ENCODE data around the gene CASZ1. TPM values are rescaled to one million over a fixed set of nuclear protein-coding genes. Genes with fewer than 3 reads are reported as not detected.

Gene CASZ1
- total RNA-seq, 1 donor from 2014 or later: 63.6 TPM

DNA sequence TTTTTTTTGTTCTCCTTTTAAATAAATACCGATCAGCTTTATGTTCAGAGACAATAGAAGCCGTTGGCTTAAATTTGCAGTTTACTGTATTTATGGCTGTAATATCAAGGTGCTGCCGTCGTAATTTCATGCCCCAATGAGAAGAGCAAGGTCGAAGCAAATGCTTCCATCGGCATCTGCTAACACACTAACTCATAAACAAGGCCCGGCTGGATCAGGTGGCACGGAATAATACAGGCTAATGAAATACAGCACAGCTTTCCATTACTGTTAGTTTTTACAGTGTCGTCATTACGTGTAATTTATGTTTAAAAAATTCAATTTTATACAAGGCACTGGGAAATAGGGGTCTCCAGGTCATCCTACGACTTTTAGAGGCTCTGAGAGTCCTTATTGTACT lies 202.7 kb downstream of the CASZ1 start:
- ATAC-seq: no peak
- Histone ChIP-seq H3K36me3 (no peaks in the 10 kb centered on the region), H3K27ac (no peak overlapping the region), H3K4me1 (peaks cover 20% of the 10 kb centered on the region), H3K4me3 (no peak overlapping the region), H3K9me3 (no peaks in the 10 kb centered on the region), H3K27me3 (no peaks in the 10 kb centered on the region)
- DNase-seq: no peak
- intact Hi-C loops (cut with DNase I): no loop called here
- no peak for TF ChIP-seq CTCF (IDR thresholded peaks at IDR 0.05)

DNA sequence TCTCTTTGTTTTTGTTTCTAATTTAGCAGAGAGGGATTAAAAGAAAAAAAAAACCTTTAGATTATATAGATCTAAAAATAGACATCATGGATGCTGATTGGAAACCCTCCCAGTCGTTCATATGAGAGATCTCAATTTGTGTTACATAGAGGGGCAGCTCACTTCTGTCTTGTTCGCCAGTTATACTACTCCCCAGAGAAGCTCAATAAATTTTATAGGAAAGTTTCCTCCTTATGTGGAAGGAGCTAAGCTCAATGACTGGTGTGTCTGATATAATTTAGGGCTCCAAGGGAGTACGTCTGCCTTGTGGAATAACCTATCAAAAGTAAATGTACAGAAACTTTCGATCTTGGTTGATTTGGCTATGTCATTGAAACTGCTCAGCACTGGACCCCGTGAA lies 204.1 kb downstream of the CASZ1 start:
- no peak for DNase-seq
- Histone ChIP-seq H3K27me3 (no peaks in the 10 kb centered on the region), H3K4me1 (peaks cover 15% of the 10 kb centered on the region), H3K27ac (no peak overlapping the region), H3K4me3 (no peak overlapping the region), H3K9me3 (no peaks in the 10 kb centered on the region), H3K36me3 (no peaks in the 10 kb centered on the region)
- intact Hi-C loops (cut with DNase I): no loop called here
- ATAC-seq: no peak
- no peak for TF ChIP-seq CTCF (IDR thresholded peaks at IDR 0.05)

GRCh38 chr1:10591010-10591409 lies 205.4 kb downstream of the CASZ1 start:
- ATAC-seq (no peak), DNase-seq (no peak)
- TF ChIP-seq CTCF (IDR thresholded peaks at IDR 0.05): no peak
- H3K9me3 ChIP-seq: no peaks in the 10 kb centered on the region
- no peaks in the 10 kb centered on the region for H3K27me3 ChIP-seq
- no peaks in the 10 kb centered on the region for H3K36me3 ChIP-seq
- peaks cover 12% of the 10 kb centered on the region for H3K4me1 ChIP-seq
- intact Hi-C loops (cut with DNase I): no loop called here
- no peak overlapping the region for H3K27ac ChIP-seq
- no peak overlapping the region for H3K4me3 ChIP-seq

DNA sequence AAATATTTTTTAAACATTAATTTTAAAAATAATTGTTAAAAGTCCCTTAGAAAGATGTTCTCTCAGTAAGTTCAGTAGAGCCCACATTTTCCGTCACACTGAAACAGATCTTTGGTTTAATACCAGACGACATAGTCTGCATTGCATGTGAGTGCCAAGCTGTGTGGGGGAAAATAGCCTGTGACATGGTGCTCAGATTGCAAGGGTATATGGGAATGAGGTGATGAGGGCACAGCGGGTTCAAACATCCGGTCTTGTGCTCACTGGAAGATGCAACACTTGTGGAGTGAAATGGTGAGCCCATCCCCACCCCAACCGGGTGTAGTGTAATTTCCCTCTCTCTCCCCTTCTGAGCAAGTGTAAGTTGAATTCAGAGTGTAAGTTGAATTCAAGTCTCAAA lies 207.4 kb downstream of the CASZ1 start:
- H3K9me3 ChIP-seq: no peaks in the 10 kb centered on the region
- DNase-seq (no peak), ATAC-seq (no peak)
- no peak for TF ChIP-seq CTCF (IDR thresholded peaks at IDR 0.05)
- H3K4me3 ChIP-seq: no peak overlapping the region
- H3K27ac ChIP-seq: no peak overlapping the region
- no peaks in the 10 kb centered on the region for H3K36me3 ChIP-seq
- intact Hi-C loops (cut with DNase I): no loop called here
- H3K27me3 ChIP-seq: no peaks in the 10 kb centered on the region
- peaks cover 12% of the 10 kb centered on the region for H3K4me1 ChIP-seq

DNA sequence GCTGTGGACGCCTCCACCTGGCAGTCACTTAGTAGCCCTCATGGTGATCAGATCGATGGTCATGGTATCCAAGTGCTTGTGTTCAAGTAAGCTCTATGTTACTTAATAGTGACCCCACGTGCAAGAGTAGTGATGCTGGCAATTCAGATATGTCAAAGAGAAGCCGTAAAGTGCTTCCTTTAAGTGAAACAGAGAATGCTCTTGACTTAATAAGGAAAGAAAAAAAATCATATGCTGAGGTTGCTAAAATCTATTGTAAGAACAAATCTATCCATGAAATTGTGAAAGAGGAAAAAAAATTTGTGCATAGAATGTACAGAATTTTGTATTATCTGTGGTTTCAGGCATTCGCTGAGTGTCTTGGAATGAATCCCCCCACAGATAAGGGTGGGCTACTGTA lies 207.8 kb downstream of the CASZ1 start:
- Histone ChIP-seq H3K36me3 (no peaks in the 10 kb centered on the region), H3K27ac (no peak overlapping the region), H3K9me3 (no peaks in the 10 kb centered on the region), H3K27me3 (no peaks in the 10 kb centered on the region), H3K4me3 (no peak overlapping the region), H3K4me1 (peaks cover 12% of the 10 kb centered on the region)
- ATAC-seq: no peak
- DNase-seq: no peak
- intact Hi-C loops (cut with DNase I): no loop called here
- TF ChIP-seq CTCF (IDR thresholded peaks at IDR 0.05): no peak

Other genes starting within 250 kb of the CASZ1 start
- 112 TPM for gene TARDBP, start 216.0 kb upstream of the CASZ1 start, total RNA-seq